ENCODE results near the gene PARP12.

The PARP12 gene

GRCh38 chr7:140082770-140083169 is 20.0 kb upstream of the PARP12 start:
- no peak overlapping the region for H3K4me3 ChIP-seq (ENCODE audit: low read length)
- no peak for DNase-seq (ENCODE audit: low read depth)
- TF ChIP-seq CTCF (conservative IDR thresholded peaks at IDR 0.05; ENCODE audit: low read depth, low read length), result no peak

GRCh38 chr7:140081774-140082425 is 19.1 kb upstream of the PARP12 start:
- no peak for DNase-seq (ENCODE audit: low read depth)
- TF ChIP-seq CTCF (conservative IDR thresholded peaks at IDR 0.05; ENCODE audit: low read depth, low read length), result no peak
- H3K4me3 ChIP-seq (ENCODE audit: low read length), result no peak overlapping the region

GRCh38 chr7:140080919-140081318 is 18.2 kb upstream of the PARP12 start:
- DNase-seq (ENCODE audit: low read depth), result no peak
- TF ChIP-seq CTCF (conservative IDR thresholded peaks at IDR 0.05; ENCODE audit: low read depth, low read length), result no peak

GRCh38 chr7:140079121-140079536 is 16.4 kb upstream of the PARP12 start:
- H3K4me3 ChIP-seq (ENCODE audit: low read length), result no peak overlapping the region
- no peak for DNase-seq (ENCODE audit: low read depth)
- TF ChIP-seq CTCF (conservative IDR thresholded peaks at IDR 0.05; ENCODE audit: low read depth, low read length), result peak; percentile 39

More at GRCh38 chr7:140080919-140081318, 18.2 kb upstream of the PARP12 start:
- no peak overlapping the region for H3K4me3 ChIP-seq (ENCODE audit: low read length)

GRCh38 chr7:140078392-140078791 is 15.6 kb upstream of the PARP12 start:
- no peak overlapping the region for H3K4me3 ChIP-seq (ENCODE audit: low read length)
- no peak for DNase-seq (ENCODE audit: low read depth)
- no peak for TF ChIP-seq CTCF (conservative IDR thresholded peaks at IDR 0.05; ENCODE audit: low read depth, low read length)

GRCh38 chr7:140074780-140075179 is 12.0 kb upstream of the PARP12 start:
- DNase-seq (ENCODE audit: low read depth), result no peak
- no peak overlapping the region for H3K4me3 ChIP-seq (ENCODE audit: low read length)
- TF ChIP-seq CTCF (conservative IDR thresholded peaks at IDR 0.05; ENCODE audit: low read depth, low read length), result no peak

- TF ChIP-seq CTCF (conservative IDR thresholded peaks at IDR 0.05; ENCODE audit: low read depth, low read length), result no peak
- no peak for DNase-seq (ENCODE audit: low read depth)
Measured at GRCh38 chr7:140070546-140070945, 7.8 kb upstream of the PARP12 start.

More at GRCh38 chr7:140070546-140070945, 7.8 kb upstream of the PARP12 start:
- no peak overlapping the region for H3K4me3 ChIP-seq (ENCODE audit: low read length)
